NCI-H82 (cell line): Measurements from ENCODE around the gene PLEKHA7.
"Not testable (repeated sequence)": the region's sequence is repeated elsewhere in the genome, so short reads cannot be mapped to it uniquely, and the experiment has no call there.

Experiments used
- DNase-seq: peaks from one replicate; lab custom pipeline; 2025; lab: John Stamatoyannopoulos, UW

PLEKHA7 gene

DNA sequence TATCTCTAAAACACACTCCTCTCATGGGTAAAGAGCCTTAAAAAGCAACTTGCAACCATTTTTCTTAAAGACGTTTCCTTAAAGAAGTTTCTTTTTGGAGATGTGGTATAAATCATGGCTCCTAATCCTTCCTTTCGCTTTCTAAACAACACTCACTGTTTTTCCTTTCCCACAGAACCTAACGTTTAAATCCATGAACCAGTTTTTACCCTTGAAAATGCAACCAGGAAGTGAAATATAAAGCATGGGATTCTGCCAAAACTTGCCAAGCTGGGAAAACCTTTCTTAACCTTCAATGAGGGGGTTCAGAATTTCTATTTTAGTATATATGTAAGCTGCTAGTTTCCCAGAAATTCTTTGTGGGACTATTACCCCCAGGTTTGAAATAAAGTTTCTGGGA, 8.6 kb downstream of the PLEKHA7 start:
- DNase-seq, result no peak

- no peak for DNase-seq
These were observed 9.6 kb downstream of the PLEKHA7 start for GRCh38 chr11:17004486-17005148.

DNA sequence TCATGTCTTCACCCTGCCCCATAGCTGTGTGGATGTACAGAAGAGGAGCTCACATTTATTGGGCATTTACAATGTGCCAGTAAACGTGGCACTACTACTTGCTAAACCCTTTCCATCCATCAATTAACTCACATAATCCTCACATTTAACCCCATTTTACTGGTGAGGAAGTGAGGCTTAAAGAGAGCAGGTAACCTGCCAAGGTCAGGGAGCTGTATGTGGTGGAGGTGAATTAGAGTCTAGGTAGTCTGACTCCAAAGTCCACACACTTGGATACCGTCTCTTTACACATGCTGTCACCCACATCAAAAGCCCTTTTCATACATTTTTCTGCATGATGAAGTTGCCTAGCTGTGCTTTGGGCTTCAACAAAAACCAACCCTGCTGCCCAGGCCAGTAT, 10.8 kb downstream of the PLEKHA7 start:
- DNase-seq, result no peak

- DNase-seq, result peak; percentile 63
These were observed 11.7 kb downstream of the PLEKHA7 start for GRCh38 chr11:17002543-17002942.

GRCh38 chr11:17001806-17002205, 12.4 kb downstream of the PLEKHA7 start:
- peak; percentile 79 for DNase-seq

GRCh38 chr11:17000987-17001386, 13.2 kb downstream of the PLEKHA7 start:
- DNase-seq, result no peak

DNA sequence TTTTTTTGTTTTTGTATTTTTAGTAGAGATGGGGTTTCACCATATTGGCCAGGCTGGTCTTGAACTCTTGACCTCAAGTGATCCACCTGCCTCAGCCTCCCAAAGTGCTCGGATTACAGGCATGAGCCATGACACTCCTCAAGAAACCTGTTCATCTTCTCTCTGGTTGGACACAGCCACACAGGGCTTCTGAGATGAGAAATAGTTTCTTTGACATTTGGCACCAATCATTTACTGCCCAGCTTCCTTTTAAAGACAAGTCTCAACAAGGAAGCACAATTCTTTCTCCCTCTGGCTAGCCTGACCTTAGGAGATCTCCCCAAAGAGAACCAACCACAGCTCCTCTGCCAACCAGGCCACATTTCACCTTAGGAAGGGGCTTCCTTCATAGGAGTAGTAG, 14.0 kb downstream of the PLEKHA7 start:
- DNase-seq, result not testable (repeated sequence)

DNA sequence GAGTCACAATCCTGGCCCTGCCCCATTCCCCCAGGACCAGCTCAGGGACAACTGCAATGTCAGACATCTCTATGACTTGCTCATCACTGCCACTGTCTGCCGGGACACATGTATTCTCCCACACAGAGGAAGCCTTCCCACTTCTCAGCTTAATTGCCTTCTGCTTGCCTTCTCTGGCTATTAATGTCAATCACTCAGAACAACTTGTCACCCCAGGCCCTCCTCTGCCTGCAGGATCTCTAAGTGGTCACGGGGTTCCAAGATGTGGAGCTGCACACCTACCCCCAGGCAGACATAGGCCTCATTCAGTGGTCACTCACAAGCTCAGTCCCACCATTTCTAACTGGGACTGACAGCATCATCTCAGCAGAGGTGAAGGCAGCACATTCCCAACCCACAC, 15.1 kb downstream of the PLEKHA7 start:
- DNase-seq, result peak; percentile 22

DNA sequence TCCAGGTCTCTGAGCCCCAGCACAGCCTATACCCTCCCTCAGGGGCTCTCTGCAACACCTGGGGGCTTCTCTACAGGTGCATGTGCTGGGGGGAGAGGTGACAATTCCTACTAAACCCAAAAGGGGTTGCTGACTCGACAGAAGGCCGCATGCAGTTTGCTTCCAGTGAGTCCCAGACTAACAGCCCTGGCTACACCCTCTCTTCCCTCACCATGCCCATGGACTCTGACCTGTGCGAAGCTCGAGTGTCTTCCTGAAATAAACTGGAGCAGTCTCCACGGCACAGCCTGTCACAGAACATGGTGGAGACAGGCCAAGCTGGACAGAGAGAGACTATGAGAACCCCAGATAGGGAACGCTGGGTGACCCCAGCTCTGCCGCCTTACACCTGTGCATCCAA, 16.6 kb downstream of the PLEKHA7 start:
- DNase-seq, result no peak

DNA sequence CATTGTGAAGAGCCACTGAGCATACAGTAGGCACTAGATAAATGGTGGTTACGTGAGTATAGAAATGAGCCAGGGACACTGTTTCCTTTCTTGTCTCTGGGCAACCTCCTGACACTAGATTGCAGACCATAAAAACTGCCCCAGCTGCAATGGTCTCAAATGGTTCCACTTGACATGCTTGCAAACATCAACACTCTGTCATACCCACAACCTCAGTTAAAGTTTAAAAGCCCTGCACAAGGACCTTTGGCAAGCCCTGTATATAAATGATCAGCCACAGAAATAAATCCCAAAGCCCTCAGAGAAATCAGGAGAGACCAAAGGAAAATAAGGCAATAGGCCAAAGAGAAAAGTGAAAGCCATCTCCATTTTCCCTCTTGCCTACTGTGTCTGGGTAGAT, 20.7 kb downstream of the PLEKHA7 start:
- no peak for DNase-seq

GRCh38 chr11:16992846-16993245, 21.4 kb downstream of the PLEKHA7 start:
- no peak for DNase-seq

DNA sequence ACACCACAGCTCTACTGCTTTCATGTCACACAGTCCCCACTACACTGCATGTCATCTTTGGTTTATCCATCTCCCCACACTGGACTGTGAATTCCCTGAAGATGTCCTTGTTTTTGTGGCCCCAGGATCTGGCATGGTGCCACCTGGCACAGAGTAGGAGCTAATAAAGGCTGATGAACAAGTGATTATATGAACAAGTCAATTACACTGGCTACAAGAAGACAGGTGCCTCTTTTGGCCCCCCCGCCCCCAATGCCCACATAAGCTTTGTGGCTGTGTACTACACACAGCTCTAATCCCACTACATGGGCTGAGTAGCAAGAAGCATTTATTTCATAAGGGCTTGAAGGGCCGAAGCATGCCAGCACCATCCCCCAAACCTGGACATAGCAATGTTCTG, 24.7 kb downstream of the PLEKHA7 start:
- peak; percentile 74 for DNase-seq

GRCh38 chr11:16987205-16987568, 27.0 kb downstream of the PLEKHA7 start:
- no peak for DNase-seq

DNA sequence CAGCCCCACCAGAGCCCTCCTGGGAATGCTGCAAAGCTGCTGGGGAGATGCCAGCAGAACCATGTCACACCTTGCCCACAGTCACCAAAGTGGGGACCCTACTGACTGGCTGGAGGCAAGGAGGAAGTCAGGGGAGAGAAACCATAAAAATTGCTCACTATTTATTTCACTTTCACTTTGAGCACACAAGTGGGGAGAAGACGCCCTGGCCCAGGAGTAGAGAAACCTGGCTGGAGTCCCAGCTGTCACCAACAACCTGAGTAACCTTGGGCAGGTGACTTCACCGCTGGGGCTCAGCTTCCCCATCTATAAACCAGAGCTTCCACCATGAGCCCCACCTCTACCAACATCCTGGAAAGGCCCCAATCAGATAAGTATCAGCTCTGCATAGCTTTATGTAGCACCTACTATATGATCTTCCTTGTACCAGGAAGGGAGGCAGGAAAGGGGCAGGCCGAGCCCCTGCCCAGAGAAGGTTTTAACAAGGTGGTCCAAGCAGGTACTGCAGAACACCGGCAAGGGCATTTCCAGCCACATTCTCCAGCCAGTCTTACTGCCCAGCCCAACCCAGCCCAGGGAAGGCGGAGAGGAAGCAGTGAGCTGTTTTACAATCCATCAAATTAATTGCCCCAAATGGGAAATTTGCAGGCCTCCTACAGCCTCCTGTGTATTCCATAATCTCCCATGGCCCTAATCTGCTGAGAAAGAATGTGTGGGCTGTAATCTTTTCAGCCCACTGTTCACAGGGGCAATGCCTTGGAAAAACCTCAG, 27.6 kb downstream of the PLEKHA7 start:
- DNase-seq, result peak; percentile 68

DNA sequence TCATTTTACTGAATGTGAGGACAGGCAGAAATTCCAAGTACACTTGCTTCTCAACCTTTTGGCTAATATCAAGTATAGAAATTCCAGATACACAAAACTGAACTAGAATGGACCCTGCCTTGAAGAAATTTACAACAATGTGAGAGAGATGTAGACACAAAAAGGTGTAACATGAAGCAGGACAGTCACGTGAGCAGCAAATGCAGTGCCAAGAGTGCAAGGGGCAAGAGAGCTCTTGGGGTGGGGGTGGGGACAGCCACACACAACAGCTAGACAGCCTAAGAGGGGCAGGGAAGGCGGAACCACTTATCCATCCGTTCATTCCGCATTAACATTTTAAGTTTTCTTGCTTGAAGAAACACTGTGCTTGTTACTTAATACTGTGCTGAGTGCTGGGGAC, 28.9 kb downstream of the PLEKHA7 start:
- no peak for DNase-seq

GRCh38 chr11:16984229-16984628, 30.0 kb downstream of the PLEKHA7 start:
- DNase-seq, result no peak

DNA sequence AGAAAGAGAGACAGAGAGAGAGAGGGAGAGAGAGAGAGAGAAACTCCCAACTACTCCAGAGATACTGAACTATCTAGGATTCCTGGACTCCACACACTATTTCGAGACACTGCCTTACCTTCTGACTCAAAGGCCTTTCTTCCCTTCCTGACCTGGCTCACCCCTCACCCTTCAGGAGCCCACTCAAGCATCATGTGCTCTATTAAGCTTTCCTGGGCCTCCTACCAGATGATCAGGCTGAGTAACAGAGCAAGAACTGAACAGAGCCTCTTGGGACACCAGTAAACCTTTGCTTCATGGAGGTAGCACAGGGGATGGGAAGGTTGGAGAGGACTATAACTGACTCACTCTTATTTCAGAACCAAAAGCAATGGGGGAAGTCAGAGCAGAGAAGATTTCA, 31.4 kb downstream of the PLEKHA7 start:
- no peak for DNase-seq

DNA sequence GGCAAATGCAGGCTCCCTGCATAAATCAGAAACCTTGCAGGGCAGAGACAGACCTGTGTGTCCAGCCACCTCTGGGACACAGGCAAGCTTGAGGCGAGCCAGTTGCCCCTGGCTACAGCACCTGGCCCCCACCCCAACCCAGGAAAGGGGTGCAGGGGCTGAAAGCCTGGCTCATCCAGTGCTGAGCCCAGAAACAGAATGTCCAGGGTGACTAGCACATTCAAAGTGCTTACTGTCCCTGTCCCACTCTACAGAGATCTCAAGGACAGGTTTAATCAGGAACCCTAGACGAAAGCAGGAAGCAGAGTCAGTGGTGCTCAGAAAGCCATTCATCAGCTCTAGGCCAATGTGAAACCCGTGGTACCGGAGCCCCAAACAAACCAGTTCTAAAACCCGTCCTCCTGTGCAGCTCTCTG, 31.9 kb downstream of the PLEKHA7 start:
- DNase-seq, result no peak

DNA sequence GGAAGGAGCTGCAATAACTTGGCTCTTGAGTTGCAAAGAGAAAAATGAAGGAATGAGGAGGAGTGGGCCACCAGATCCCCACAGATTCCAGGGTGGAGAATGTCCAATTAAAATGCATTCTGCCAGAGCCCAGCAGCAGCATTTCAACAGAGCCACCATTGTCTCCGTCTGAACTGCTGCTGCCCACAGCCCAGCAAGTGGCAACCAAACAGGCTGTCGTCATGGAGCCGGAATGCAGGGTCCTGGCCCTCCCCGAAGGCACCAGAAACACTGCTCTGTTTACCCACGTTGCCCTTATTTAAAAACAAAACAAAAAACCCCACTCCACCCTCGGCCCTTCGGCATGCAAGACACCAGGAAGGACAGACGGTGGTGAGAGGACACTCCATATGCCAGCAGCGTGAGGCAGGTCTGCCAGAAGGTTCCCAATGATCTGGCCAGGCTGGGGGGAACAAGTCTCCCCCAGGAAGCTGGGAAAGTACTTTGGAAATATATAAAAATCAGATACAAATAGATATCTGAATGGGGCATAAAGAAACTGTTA, 32.5 kb downstream of the PLEKHA7 start:
- DNase-seq, result no peak

DNA sequence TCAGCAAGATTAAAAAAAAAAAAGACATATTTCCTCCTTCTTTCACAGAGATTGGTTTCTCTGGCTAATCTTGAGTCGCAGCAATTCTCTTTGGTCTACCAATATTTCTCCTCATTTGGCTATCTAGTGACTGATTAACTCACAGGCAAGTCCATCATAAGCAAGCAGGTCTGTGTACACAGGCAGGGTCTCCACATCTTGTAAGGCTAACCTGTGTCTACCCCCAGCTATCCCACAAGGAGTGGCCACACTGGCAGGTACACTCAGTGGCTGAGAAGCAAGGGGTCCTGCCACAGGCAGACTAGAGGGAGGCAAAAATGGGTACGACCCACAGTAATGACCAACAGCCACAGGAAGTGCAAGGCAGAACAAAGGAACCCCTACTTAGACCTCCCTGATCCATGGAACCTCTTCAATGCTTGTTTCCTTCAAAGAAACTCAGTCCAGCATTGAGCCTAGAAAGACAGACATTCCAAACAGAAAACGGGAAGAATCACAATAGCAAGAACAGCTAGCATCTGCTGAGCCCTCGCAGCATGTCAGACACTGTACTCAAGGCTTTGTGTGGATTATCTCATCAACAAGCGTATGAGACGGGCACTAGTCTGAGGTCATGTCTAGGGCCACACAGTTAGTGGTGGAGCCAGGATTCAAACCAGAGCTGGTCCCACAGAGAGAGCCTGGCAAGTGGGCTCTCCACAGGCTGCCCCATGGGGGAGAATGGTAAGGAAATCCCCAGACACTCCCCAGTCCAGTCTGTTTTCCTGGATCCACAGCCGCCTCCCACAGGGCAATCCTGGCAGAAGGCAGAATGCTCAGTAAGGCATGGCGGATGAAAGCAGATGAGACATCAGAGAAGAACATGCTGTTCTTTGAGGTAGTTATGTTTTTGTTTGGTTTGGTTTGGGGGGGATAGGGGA, 34.3 kb downstream of the PLEKHA7 start:
- DNase-seq, result peak; percentile 71

- peak; percentile 15 for DNase-seq
These were observed 36.3 kb downstream of the PLEKHA7 start for GRCh38 chr11:16977994-16978315.

- no peak for DNase-seq
These were observed 36.8 kb downstream of the PLEKHA7 start for GRCh38 chr11:16977136-16977993.
